HG03135 (cell line): ENCODE results near the gene PLEKHG5.
"Not testable (repeated sequence)": the region's sequence is repeated elsewhere in the genome, so short reads cannot be mapped to it uniquely, and the experiment has no call there.

Source experiments
- ATAC-seq: cut with Tn5 transposase; IDR thresholded peaks from one replicate; pipeline ENCODE4 v1.9.1; 2021; ENCODE audit warnings: mild to moderate bottlenecking, moderate library complexity; ENCODE audit not compliant: unreplicated experiment

Gene PLEKHG5

DNA sequence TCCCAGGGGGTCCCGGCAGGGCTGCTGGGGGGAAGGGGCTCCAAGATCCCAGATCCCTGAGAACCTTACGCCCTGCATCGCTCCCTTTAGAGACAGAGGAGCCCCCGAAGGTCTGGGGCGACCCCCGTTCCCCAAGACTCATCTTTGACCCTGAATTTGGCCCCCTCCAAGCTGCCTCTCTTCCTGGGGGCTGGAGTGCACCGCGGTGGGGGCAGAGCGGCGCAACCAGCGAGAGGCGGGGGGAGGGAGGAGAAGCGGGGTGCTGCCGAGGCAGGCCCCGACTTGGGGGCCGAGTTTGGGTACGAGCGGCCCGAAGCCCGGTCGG is 5.4 kb upstream of the PLEKHG5 start:
- no peak for ATAC-seq

DNA sequence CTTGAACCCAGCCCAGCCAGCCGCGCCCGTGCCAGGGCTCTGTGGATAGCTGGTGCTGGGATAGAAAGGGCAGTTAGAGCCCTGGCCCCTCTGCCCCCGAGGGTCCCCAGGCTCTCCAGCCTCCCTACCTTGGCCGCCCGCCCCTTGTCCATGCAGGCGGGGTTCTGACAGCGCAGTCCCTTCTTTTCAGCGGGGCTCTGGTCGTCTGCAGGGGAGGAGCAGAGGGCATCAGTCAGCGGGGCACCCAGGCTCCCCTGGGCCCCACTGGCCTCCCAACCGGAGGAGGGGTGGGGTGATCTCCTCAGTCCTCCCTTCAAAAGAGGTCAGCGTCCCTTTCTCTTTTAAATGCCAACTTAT is 4.9 kb upstream of the PLEKHG5 start:
- ATAC-seq = no peak

- ATAC-seq = no peak
Measured at GRCh38 chr1:6495540-6496364, 4.3 kb upstream of the PLEKHG5 start.

- no peak for ATAC-seq
Measured at GRCh38 chr1:6495041-6495441, 3.6 kb upstream of the PLEKHG5 start.

GRCh38 chr1:6494627-6495026 is 3.2 kb upstream of the PLEKHG5 start:
- no peak for ATAC-seq

- not testable (repeated sequence) for ATAC-seq
Measured at GRCh38 chr1:6493834-6494223, 2.4 kb upstream of the PLEKHG5 start.

- no peak for ATAC-seq
Measured at GRCh38 chr1:6491966-6492365, 499 bp upstream of the PLEKHG5 start.

GRCh38 chr1:6491081-6491449 is 402 bp downstream of the PLEKHG5 start:
- ATAC-seq = no peak

- ATAC-seq = peak; percentile 53
Measured at GRCh38 chr1:6490181-6491080, 1.0 kb downstream of the PLEKHG5 start.

DNA sequence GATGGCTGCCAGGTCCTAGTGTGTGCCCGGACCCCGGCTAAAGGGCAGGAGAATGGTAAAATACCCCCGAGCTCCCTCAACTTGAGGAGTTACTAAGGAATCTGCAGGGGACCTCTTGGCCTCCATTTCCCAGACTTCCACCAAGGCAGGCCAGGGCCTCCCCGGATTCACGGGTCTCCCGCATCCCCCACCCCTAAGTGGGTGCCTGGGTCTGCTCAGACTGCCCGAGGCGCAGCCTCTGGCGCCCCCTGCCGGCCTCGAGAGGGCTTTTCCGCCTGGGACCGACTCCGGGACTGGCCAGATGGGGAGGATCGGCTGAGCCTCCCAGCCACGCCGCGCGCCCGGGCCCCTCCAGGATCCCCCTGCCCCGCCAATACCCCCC is 1.7 kb downstream of the PLEKHG5 start:
- ATAC-seq = peak; percentile 46

DNA sequence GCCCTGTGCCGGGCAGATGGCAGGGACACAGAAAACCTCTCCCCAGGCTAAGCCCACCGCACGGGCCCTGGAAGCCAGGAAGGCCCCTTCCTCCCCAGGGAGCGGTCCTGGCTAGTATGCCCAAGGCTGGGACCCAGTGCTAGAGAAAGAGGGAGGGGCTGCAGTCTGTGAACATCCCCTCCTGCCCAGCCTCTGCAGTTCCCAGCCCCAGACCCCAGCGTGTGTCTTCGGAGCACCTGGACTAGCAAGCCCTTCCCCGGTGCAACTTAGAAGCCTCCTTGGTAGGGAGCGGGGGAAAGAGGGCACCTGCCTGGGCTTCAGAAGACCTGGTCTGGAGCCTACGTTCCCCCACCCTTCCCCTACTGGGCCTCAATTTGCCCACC is 2.1 kb downstream of the PLEKHG5 start:
- ATAC-seq = no peak

DNA sequence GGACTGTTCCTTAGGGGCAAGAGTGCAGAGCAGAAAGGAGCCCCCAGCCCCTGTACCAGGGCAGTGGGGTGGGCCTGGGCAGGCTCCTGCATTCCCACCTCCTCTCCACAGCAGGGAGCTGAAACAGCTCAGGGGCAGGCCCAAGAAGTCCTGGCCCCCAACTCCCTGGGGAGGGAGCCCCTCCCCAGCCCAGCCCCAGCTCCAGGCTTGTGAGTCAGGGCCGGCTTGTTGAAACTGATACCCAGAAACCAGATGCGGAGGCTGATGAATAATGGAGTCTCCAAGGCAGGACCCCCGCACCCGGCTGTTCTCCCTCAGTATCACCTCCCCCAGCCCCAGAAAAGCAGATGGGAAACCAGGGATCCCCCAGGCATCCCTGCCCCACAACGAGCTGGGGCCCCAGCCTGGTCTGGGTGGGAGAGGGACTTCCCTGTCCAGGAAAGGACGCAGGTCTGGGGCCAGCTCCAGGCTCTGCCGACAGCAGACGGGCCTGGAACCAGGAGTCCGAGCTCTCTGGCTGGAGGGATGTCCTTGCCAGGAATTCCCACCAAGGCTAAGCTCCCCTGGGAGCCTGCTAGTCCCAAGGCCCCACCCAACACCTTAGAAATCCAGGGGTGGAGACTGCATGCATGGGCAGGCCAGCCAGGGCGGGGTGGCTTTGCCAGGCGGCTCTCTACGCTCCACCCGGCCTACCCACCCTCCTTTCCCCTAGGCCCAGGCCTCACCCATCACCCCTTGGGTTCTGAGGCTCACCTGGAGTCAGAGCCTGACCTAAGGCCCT is 2.7 kb downstream of the PLEKHG5 start:
- no peak for ATAC-seq

DNA sequence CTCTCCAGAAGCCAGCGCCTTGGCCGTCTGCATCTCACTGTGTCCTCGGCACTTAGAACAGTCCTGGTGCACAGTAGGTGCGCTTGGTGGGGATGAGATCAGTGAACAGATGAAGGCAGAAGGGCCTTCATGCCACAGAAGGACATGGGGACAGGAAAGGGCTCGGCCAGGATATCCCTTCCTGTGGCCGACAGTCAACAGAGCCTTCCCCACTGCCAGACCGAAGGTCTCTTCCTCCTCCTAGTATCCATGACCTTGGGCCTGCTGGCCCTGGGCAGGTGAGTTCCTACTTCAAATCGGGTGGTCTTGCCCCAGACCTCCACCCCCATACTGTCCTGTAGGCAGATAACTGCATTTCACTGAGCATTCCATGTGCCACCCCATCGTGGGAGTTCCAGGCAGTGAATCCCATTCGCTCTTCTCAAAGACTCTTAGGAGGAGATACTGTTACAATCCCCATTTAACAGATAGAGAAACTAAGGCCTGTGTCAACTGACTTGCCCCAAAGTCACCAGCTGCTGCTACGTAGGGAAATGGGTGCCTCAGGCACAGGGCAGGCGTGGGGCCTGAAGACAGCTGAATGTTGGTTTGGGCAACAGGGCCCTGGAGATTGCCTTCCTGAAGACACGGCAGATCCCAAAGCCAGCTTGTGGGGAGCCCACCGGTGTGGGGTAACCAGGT is 3.5 kb downstream of the PLEKHG5 start:
- no peak for ATAC-seq

GRCh38 chr1:6486433-6487011 is 4.9 kb downstream of the PLEKHG5 start:
- ATAC-seq = no peak

DNA sequence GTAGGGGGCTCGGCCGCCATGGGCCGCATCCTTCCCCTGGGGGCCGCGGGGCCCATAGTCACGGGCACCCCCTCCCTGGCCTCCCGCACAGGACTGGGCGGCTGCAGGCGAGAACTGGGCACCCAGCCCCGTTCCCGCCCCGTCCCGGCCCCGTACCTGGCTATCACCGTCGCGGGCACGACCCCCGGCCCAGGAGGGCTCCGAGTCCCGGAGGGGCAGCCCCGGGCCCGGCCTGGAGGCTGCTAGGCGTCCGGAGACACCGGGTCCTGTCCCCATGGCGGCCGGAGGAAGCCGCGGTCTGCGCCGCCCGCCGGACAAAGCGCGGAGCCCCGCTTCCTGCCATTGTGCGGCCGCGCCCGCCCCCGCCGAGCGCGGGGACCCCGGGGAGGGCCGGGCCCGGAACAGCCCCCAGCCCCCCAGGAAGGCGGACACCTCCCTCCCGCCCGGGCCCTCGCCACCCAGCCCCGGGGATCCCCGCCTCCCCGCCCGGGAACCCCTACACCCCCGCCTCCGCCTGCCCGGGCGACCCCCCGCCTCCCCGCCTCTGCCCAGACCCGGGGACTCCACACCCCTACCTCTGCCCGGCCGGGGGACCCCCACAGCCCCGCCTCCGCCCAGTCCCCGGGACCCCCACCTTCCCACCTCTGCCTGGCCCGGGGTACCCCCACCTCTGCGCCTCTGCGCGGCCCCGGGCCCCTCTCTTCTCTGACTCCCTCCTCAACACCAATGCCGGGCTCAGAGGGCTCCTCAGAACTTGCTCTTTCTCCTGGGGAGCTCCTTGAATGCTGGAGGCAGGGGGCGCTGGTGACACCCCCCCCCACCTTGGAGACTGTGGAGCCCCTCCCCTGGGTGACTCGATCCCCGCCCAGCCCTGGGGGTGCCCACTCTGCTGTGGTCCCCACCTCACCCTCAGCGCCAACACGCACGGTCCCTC is 6.0 kb downstream of the PLEKHG5 start:
- ATAC-seq = no peak

DNA sequence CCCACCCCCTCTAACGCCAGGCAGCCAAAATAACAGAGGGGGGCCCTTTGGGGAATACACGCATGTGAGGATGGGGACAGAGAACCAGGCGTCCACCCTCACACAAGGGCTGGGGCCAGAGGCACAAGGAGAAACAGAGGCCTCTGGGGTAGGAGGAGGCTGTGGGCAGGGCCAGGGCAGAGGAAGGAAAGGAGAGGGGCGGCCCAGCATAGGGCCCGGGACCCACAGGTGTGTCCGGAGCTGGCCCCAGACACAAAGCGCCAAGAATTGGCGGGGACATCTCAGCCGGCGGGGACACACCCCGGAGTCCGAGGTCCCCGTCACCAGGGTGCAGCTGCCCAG is 6.7 kb downstream of the PLEKHG5 start:
- no peak for ATAC-seq

DNA sequence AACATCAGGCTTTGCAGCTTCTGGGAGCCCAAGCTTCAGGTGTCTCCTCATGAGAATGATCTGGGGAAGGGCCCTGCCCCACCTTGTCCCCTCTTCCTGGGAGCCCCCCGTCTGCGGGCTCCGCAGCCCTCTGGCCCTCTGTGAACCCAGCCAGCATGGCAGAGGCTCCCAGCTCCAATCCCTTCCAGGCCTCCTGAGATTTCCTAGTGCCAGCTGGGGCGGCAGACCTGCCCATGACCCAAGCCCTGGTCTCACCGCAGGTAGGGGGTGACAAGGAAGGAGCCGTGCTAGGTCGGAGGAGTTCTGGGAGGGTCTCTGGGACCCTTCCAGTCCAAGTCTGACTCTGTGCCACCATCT is 7.7 kb downstream of the PLEKHG5 start:
- ATAC-seq = no peak

DNA sequence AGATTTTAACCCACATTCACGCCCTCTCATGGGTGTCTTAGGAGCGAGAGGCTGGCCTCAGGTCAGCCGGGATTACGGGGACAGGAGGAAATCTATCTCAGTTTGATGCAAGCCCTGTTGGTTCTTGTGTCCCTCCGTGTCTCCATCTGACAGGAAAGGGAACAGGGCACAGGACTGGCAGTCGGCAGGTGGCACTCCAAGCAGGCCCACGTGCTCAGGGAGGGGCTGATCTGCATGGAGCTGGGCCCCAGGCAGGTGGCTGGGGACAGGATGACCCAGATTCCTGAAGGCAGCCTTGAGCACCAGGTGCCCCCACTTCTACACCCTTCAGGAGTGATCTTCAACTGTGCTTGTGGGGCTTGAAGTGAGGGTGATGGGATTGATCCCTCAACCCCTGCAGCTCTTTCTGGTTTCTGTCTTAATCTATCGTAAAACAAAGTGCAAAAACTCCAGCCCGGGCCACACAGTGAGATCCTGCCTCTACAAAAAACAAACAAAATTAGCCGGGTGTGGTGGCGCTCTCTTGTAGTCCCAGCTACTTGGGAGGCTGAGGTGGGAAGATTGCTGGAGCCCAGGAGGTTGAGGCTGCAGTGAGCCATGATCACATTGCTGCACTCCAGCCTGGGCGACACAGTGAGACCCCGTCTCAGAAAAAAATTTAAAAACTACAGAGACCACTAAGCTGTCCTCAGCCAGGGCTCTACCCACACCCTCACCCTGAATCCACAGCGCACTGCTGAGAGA is 8.3 kb downstream of the PLEKHG5 start:
- ATAC-seq = no peak

DNA sequence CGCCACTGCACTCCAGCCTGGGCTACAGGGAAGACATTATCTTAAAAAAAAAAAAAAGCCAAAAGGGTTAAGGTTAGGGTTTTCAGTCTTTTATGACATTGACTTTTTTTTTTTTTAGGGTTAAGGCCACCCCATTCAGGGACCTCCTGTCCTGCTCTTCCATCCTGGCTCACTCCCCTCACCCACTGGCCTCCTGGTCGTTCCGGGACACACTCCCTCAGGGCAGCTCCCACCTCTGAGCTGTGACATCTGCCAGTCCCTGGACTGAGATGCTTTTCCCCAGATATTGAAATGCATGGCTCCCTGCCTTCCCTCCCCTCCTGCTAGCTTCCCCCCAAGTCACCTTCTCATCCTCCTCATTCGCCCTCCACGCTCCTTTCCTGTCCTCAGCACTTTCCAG is 9.6 kb downstream of the PLEKHG5 start:
- ATAC-seq = no peak
